ENCODE data around the gene RBM5.

- TF ChIP-seq ZNF398 (tag by site-specific recombination; IDR thresholded peaks at IDR 0.05) (no peak), ZNF391 (tag by site-specific recombination; IDR thresholded peaks at IDR 0.05; ENCODE audit: borderline replicate concordance, low read depth) (no peak), ZSCAN30 (tag by site-specific recombination; IDR thresholded peaks at IDR 0.05) (no peak), PRDM10 (tag by site-specific recombination; IDR thresholded peaks at IDR 0.05) (no peak)
Measured at GRCh38 chr3:50135964-50136363, 47.2 kb downstream of the RBM5 start.

All from HEK293 (cell line).